ENCODE data around the gene NEURL3.

NEURL3 gene

GRCh38 chr2:96506016-96506906, 1.1 kb upstream of the NEURL3 start (continued):
- TF ChIP-seq, protein P1, sequence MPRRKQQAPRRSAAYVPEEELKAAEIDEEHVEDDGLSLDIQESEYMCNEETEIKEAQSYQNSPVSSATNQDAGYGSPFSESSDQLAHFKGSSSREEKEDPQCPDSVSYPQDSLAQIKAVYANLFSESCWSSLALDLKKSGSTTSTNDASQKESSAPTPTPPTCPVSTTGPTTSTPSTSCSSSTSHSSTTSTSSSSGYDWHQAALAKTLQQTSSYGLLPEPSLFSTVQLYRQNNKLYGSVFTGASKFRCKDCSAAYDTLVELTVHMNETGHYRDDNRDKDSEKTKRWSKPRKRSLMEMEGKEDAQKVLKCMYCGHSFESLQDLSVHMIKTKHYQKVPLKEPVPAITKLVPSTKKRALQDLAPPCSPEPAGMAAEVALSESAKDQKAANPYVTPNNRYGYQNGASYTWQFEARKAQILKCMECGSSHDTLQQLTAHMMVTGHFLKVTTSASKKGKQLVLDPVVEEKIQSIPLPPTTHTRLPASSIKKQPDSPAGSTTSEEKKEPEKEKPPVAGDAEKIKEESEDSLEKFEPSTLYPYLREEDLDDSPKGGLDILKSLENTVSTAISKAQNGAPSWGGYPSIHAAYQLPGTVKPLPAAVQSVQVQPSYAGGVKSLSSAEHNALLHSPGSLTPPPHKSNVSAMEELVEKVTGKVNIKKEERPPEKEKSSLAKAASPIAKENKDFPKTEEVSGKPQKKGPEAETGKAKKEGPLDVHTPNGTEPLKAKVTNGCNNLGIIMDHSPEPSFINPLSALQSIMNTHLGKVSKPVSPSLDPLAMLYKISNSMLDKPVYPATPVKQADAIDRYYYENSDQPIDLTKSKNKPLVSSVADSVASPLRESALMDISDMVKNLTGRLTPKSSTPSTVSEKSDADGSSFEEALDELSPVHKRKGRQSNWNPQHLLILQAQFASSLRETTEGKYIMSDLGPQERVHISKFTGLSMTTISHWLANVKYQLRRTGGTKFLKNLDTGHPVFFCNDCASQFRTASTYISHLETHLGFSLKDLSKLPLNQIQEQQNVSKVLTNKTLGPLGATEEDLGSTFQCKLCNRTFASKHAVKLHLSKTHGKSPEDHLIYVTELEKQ (tag by site-specific recombination; IDR thresholded peaks at IDR 0.05; ENCODE audit: borderline replicate concordance) = no peak
- TF ChIP-seq INSM2 (tag by site-specific recombination; IDR thresholded peaks at IDR 0.05) = no peak
- TF ChIP-seq, protein P2, sequence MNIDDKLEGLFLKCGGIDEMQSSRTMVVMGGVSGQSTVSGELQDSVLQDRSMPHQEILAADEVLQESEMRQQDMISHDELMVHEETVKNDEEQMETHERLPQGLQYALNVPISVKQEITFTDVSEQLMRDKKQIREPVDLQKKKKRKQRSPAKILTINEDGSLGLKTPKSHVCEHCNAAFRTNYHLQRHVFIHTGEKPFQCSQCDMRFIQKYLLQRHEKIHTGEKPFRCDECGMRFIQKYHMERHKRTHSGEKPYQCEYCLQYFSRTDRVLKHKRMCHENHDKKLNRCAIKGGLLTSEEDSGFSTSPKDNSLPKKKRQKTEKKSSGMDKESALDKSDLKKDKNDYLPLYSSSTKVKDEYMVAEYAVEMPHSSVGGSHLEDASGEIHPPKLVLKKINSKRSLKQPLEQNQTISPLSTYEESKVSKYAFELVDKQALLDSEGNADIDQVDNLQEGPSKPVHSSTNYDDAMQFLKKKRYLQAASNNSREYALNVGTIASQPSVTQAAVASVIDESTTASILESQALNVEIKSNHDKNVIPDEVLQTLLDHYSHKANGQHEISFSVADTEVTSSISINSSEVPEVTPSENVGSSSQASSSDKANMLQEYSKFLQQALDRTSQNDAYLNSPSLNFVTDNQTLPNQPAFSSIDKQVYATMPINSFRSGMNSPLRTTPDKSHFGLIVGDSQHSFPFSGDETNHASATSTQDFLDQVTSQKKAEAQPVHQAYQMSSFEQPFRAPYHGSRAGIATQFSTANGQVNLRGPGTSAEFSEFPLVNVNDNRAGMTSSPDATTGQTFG (tag by site-specific recombination; IDR thresholded peaks at IDR 0.05; ENCODE audit: borderline replicate concordance) = no peak
- no peak for TF ChIP-seq REPIN1 (tag by site-specific recombination; IDR thresholded peaks at IDR 0.05; ENCODE audit: low read depth)

- Histone ChIP-seq H3K9me3 (ENCODE audit: control insufficient read depth, insufficient read depth, low read depth, low read length) (no peaks in the 10 kb centered on the region), H3K36me3 (ENCODE audit: control insufficient read depth in 2 of 2, insufficient read depth in 1 of 2, low read length in 2 of 2) (no peaks in the 10 kb centered on the region), H3K4me1 (ENCODE audit: control insufficient read depth, insufficient read depth, low read length) (no peaks in the 10 kb centered on the region), H3K4me3 (ENCODE audit: low read depth, low read length) (no peak overlapping the region), H3K27ac (ENCODE audit: extremely low read depth, low read depth, low read length) (no peak overlapping the region)
- TF ChIP-seq ZFHX2 (tag by site-specific recombination; conservative IDR thresholded peaks at IDR 0.05) = peak; percentile 64
- no peak for TF ChIP-seq ZNF777 (tag by site-specific recombination; IDR thresholded peaks at IDR 0.05; ENCODE audit: borderline replicate concordance)
- peak; percentile 52; the same call in 1 of the 2 replicates for TF ChIP-seq EGR2 (tag by site-specific recombination; IDR thresholded peaks at IDR 0.05; ENCODE audit: low read depth)
- ChIA-PET POLR2A (no interaction called here), CTCF (interaction anchor here (0.7 kb wide), 1 partner anchor 51 kb away, joined by 4 read pairs; no protein-coding TSS in a partner anchor)
These were observed 1.4 kb downstream of the NEURL3 start for GRCh38 chr2:96503637-96504243.

DNA sequence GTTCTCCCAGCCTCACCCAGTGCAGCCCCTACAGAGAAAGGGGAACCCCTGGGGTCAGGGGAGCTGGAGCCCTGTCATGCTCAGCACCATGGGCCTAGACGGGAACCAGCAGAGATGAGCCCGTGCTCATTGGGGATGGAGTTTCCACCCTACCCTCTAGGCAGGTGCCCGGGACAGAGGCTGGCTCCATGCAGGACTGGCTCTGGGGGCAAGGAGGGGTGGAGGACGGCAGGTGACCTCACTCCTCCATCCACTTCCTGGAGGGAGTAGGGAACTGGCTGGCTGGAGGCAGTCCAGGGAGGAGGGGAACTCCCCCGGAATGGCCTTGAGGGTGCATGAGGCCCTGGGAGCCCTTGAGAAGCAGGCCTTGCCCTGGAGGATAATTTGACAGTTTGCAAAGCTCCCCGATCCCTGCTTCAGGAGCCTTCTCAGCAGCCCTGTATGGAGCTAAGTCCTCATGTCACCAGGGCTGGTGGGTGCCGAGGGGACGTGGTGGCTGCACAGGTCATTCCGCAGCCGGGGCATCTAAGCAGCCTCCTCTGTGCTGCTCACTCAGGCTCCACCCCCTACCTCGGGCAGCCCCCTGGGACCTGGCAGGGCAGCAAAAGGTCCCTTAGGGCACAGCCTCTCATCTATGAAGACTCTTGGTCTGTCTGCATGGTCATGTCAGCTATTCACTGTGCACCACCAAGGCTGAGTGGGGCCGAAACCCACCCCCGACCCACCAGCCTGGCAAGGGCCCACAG, 2.1 kb downstream of the NEURL3 start:
- Histone ChIP-seq H3K27ac (ENCODE audit: extremely low read depth, low read depth, low read length) (no peak overlapping the region), H3K4me3 (ENCODE audit: low read depth, low read length) (no peak overlapping the region), H3K9me3 (ENCODE audit: control insufficient read depth, insufficient read depth, low read depth, low read length) (no peaks in the 10 kb centered on the region), H3K36me3 (ENCODE audit: control insufficient read depth in 2 of 2, insufficient read depth in 1 of 2, low read length in 2 of 2) (no peaks in the 10 kb centered on the region), H3K4me1 (ENCODE audit: control insufficient read depth, insufficient read depth, low read length) (no peaks in the 10 kb centered on the region)
- ChIA-PET POLR2A (no interaction called here), CTCF (no interaction called here)
- TF ChIP-seq ZNF610 (tag by site-specific recombination; IDR thresholded peaks at IDR 0.05; ENCODE audit: borderline replicate concordance) (no peak), ZNF549 (tag by site-specific recombination; IDR thresholded peaks at IDR 0.05) (no peak), ZNF335 (tag by site-specific recombination; conservative IDR thresholded peaks at IDR 0.05) (no peak), ZIC2 (tag by site-specific recombination; IDR thresholded peaks at IDR 0.05) (0 out of 2 replicates have a peak, but pooled peaks have one; percentile 10), SCRT1 (tag by site-specific recombination; IDR thresholded peaks at IDR 0.05; ENCODE audit: borderline replicate concordance) (no peak), ZNF341 (tag by site-specific recombination; IDR thresholded peaks at IDR 0.05; ENCODE audit: low read depth) (peak; percentile 77), ZNF560 (tag by site-specific recombination; IDR thresholded peaks at IDR 0.05; ENCODE audit: borderline replicate concordance) (no peak), ZNF266 (tag by site-specific recombination; IDR thresholded peaks at IDR 0.05; ENCODE audit: low read depth) (no peak), ZNF16 (tag by site-specific recombination; IDR thresholded peaks at IDR 0.05; ENCODE audit: low read depth) (no peak), ZNF473 (tag by site-specific recombination; IDR thresholded peaks at IDR 0.05) (no peak), ZNF837 (tag by site-specific recombination; IDR thresholded peaks at IDR 0.05) (no peak)
- TF ChIP-seq, protein P1 (tag by site-specific recombination; IDR thresholded peaks at IDR 0.05; ENCODE audit: borderline replicate concordance) = no peak

Measured in HEK293 (cell line).